ENCODE results near the gene YDJC.

GRCh38 chr22:21591695-21592094 is 38.1 kb downstream of the YDJC start:
- TF ChIP-seq CHD1 (IDR thresholded peaks at IDR 0.05; ENCODE audit: low read depth, low read length): no peak
- TF ChIP-seq CTCF (conservative IDR thresholded peaks at IDR 0.05; ENCODE audit: low read depth, low read length): no peak
- TF ChIP-seq POLR2A (IDR thresholded peaks at IDR 0.05; ENCODE audit: low read depth, low read length): no peak
- no peak for TF ChIP-seq RCOR1 (IDR thresholded peaks at IDR 0.05; ENCODE audit: insufficient replicate concordance, low read length)
- TF ChIP-seq MAFK (IDR thresholded peaks at IDR 0.05; ENCODE audit: low read depth, low read length): no peak
- TF ChIP-seq MAZ (IDR thresholded peaks at IDR 0.05; ENCODE audit: borderline replicate concordance, low read depth, low read length): no peak
- no peak for TF ChIP-seq CEBPB (IDR thresholded peaks at IDR 0.05; ENCODE audit: low read depth, low read length)
- TF ChIP-seq SMC3 (IDR thresholded peaks at IDR 0.05; ENCODE audit: low read depth, low read length): no peak
- no peak for TF ChIP-seq ELK1 (IDR thresholded peaks at IDR 0.05; ENCODE audit: borderline replicate concordance, low read depth, low read length)
- TF ChIP-seq, protein P1, sequence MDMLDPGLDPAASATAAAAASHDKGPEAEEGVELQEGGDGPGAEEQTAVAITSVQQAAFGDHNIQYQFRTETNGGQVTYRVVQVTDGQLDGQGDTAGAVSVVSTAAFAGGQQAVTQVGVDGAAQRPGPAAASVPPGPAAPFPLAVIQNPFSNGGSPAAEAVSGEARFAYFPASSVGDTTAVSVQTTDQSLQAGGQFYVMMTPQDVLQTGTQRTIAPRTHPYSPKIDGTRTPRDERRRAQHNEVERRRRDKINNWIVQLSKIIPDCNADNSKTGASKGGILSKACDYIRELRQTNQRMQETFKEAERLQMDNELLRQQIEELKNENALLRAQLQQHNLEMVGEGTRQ (IDR thresholded peaks at IDR 0.05; ENCODE audit: low read depth, low read length): no peak
- TF ChIP-seq RFX5 (IDR thresholded peaks at IDR 0.05; ENCODE audit: low read depth, low read length): no peak

Measured in IMR-90 (cell line).